A549 treated with CpdA at 1 μM for 4 hours (cell line): ENCODE results near the gene JADE2. TPM values are rescaled to one million over a fixed set of nuclear protein-coding genes. Genes with fewer than 3 reads are reported as not detected.

Experiments used
- total RNA-seq: library from RNA; stranded (reverse); fragments of 200-300 nt; extraction: Qiagen RNA extraction; gene quantifications from 5 replicates; pipeline ENCODE4 v1.2.3, GENCODE V29; 2022; ENCODE audit warnings: low read depth

Gene JADE2
- total RNA-seq: 24.1 to 30.8 TPM (median 28.4 TPM) in 5 replicates

DNA sequence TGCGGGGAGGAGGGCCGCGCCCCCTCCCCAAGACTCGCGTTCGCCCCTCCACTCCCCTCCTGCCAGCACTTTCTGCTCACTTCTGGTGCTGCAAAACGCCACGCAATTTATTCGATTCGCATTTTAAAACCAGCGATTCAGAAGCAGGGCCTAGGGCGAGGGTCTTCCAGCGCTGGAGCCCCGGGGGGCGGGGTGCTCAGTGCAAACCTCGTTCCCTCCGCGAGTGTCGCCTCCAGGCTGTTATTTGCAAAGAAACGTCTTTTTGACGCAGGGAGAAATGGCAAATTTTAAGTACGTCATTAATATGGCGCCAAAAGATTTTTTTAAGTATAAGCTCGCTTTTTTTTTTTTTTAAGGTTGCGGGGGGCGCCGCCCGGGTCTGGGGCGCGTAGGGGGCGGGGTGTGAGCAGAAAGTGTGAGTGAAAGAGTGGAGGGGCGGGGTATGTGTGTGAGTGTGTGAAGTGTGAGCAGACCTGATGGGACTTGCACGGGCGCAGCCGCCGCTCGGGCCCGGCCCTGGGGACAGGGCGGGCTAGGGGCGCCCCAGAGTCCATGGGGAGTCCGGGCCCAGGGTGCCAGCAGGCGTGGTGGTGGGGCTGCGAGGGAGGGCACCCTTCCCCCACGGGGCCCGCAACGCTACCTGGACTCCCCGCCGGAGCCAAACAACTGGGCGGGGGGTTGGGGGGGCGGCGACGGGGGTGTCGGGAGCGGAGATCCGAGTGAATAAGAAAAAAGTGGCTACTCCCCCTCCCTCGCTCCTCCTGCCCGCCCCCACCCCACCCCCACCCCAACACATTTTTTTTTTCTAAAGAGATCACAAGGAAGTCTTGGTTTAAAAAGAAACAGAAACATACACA lies at the start of gene JADE2:
Gene JADE2, plus strand, starts transcription at position 845 of the 857 bp plus-strand sequence. CDS start 10,188 bp downstream, outside the sequence.

Other genes with a start within 250 kb of the JADE2 start
- gene CDKL3, start 158.5 kb upstream of the JADE2 start, total RNA-seq: 0.66 to 2.3 TPM (median 1.4 TPM) in 5 replicates
- gene UBE2B, start 154.1 kb upstream of the JADE2 start, total RNA-seq: 53.4 to 85.7 TPM (median 71.5 TPM) in 5 replicates
- 37.1 to 44.7 TPM (median 42.1 TPM) in 5 replicates for gene CDKN2AIPNL, start 113.8 kb upstream of the JADE2 start, total RNA-seq
- 49.1 to 67.3 TPM (median 53.6 TPM) in 5 replicates for gene SAR1B, start 107.2 kb downstream of the JADE2 start, total RNA-seq
- gene SEC24A, start 123.1 kb downstream of the JADE2 start, total RNA-seq: 13.5 to 15.7 TPM (median 14.7 TPM) in 5 replicates
- gene CAMLG, start 212.9 kb downstream of the JADE2 start, total RNA-seq: 25.1 to 30.1 TPM (median 26.9 TPM) in 5 replicates
- gene DDX46, start 233.1 kb downstream of the JADE2 start, total RNA-seq: 54.1 to 88.9 TPM (median 66.1 TPM) in 5 replicates